Cardiac muscle cell (in vitro differentiated cells and primary cell): ENCODE measurements around the gene FAM168A. TPM values are rescaled to one million over a fixed set of nuclear protein-coding genes. Genes with fewer than 3 reads are reported as not detected.

Experiments used
- DNase-seq, 2 donors: peaks; one replicate each; pipeline versions ENCODE4 v3.0.0 to v3.0.0-alpha.2; 2010 to 2017; ENCODE audit warnings: low read depth in 1 of 2, low spot score in 1 of 2
- H3K27ac ChIP-seq: fragments of 200-600 bp; sonication (generic); 2 replicates; pipeline ENCODE4 v1.5.1; 2016
- H3K27me3 ChIP-seq: fragments of 200-600 bp; sonication (generic); 2 replicates; pipeline ENCODE4 v1.6.0; 2016; ENCODE audit warnings: control low read depth
- H3K36me3 ChIP-seq: fragments of 200-600 bp; sonication (generic); 2 replicates; pipeline ENCODE4 v1.5.1; 2016; ENCODE audit warnings: control low read depth
- H3K4me1 ChIP-seq: fragments of 200-600 bp; sonication (generic); 2 replicates; pipeline ENCODE4 v1.8.1; 2017; ENCODE audit warnings: low read depth, mild to moderate bottlenecking, mixed run types
- H3K4me3 ChIP-seq: fragments of 200-600 bp; sonication (generic); 2 replicates; pipeline ENCODE4 v1.5.1; 2016; ENCODE audit warnings: mild to moderate bottlenecking
- H3K9me3 ChIP-seq: fragments of 200-600 bp; sonication (generic); 2 replicates; pipeline ENCODE4 v1.5.1; 2017; ENCODE audit warnings: low read depth, mild to moderate bottlenecking, control low read depth
- polyA plus RNA-seq: library from polyadenylated mRNA; unstranded; fragments of >200 nt; fragmentation: Nextera tagmentation; extraction: Ambion mirVana; gene quantifications from 2 replicates; pipeline ENCODE4 v1.2.1, GENCODE V29; 2016
- total RNA-seq: library from RNA; depleted of rRNA; stranded (reverse); fragments of >200 nt; gene quantifications from 2 replicates; pipeline ENCODE4 v1.2.3, GENCODE V29; 2016
- TF ChIP-seq, protein P1 (sequence below): IDR thresholded peaks from 2 replicates; pipeline ENCODE4 v1.5.1; 2012; ENCODE audit warnings: low read depth, mild to moderate bottlenecking, low read length

The FAM168A gene
- total and polyA plus RNA-seq, 2 experiments from 2014 or later = 9.7 to 32.4 TPM

DNA sequence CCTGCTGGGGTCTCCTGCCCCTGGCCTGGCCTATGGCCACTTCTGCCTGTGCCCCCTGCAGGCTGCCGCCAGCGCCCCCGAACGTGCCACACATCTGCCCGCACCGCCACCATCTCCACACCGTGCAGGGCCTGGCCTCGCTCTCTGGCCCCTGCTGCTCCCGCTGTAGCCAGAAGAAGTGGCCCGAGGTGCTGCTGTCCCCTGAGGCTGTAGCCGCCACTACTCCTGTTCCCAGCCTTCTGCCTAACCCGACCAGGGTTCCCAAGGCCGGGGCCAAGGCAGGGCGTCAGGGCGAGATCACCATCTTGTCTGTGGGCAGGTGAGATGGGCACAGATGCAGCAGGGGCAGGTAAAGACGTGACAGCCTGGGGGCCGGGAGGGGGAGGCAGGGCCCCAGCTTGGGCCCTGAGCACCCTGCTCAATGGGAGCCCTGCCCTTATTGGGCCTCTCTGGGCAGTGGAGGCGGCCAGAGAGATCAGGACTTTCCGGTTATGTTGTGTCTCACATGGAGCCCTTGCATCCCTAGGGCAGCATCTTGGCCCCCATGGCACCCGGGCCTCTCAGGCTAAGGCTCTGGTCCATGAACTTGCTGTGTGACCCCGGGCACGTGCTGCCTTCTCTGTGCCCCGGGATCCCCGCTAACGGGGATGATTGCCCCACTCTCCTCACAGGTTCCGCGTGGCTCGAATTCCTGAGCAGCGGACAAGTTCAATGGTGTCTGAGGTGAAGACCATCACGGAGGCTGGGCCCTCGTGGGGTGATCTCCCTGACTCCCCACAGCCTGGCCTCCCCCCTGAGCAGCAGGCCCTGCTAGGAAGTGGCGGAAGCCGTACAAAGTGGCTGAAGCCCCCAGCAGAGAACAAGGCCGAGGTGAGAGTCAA, 203.3 kb downstream of the FAM168A start:
- Histone ChIP-seq H3K27me3 (no peaks in the 10 kb centered on the region), H3K27ac (no peak overlapping the region), H3K4me3 (no peak overlapping the region), H3K4me1 (no peaks in the 10 kb centered on the region), H3K36me3 (no peaks in the 10 kb centered on the region), H3K9me3 (no peaks in the 10 kb centered on the region)
- no peak for DNase-seq
- TF ChIP-seq, protein P1, sequence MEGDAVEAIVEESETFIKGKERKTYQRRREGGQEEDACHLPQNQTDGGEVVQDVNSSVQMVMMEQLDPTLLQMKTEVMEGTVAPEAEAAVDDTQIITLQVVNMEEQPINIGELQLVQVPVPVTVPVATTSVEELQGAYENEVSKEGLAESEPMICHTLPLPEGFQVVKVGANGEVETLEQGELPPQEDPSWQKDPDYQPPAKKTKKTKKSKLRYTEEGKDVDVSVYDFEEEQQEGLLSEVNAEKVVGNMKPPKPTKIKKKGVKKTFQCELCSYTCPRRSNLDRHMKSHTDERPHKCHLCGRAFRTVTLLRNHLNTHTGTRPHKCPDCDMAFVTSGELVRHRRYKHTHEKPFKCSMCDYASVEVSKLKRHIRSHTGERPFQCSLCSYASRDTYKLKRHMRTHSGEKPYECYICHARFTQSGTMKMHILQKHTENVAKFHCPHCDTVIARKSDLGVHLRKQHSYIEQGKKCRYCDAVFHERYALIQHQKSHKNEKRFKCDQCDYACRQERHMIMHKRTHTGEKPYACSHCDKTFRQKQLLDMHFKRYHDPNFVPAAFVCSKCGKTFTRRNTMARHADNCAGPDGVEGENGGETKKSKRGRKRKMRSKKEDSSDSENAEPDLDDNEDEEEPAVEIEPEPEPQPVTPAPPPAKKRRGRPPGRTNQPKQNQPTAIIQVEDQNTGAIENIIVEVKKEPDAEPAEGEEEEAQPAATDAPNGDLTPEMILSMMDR = no peak

DNA sequence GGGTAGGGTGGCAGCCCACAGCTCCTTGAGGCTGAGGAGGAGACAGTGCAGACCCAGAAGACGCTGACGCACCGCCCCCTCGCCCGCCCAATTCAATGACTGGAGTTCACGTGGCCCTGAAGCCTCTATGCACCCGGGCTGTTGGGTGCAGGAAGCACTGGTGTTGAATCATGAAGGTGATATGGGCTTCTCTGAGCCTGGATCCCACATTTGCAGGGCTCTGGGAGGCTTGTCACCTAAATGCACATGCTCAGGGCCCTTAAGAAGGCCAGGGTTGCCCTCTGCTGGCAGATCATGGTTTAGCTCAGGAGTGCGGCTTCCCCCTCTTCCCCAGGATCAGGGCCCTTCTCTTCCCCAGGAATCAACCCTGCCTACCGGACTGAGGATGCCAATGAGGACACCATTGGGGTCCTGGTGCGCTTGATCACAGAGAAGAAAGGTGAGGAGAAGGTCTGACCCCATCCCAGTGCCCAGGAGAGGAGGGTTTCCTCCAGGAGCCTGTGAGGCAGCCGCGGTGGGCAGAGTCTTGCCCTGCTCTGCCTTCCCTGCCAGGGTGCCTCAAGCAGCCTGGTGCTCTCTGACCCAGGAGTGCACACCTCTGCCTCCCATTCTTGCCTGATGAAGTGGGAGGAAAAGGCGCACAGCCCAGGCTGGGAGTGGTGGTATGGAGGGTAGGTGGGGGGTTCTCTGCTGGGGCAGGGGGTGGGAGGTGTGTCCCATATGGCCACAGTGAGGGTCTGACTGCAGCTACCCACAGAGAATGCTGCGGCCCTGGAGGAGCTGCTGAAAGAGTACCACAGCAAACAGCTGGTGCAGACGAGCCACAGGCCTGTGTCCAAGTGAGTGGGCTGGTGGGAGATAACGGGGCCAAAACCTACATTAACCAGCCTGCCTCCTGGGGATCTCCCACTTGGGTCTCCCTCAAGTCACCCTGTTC, 204.2 kb downstream of the FAM168A start:
- Histone ChIP-seq H3K4me1 (no peaks in the 10 kb centered on the region), H3K36me3 (no peaks in the 10 kb centered on the region), H3K9me3 (no peaks in the 10 kb centered on the region), H3K27me3 (no peaks in the 10 kb centered on the region), H3K27ac (no peak overlapping the region), H3K4me3 (no peak overlapping the region)
- TF ChIP-seq, protein P1 = peak; percentile 86
- peak; percentile 84 to 89 for DNase-seq

DNA sequence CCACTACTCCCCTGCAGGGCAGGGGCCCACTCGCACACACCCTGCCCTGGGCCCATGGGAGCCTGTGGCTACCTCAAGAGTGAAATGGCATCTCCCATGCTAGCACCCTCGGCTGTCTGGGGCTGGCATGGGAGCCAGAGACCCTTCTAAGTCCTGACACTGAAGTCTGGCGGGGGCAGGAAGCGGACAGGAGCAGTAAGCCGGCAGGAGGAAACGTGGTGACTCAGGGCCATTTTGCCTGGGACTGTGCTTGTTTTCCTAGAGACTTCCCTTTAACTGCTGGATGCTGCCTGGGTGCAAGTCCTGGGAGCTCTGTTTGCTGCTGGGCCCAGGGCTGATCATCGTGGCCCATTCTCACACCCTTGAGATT, 204.9 kb downstream of the FAM168A start:
- H3K4me1 ChIP-seq = peaks cover 2% of the 10 kb centered on the region
- H3K9me3 ChIP-seq = no peaks in the 10 kb centered on the region
- no peaks in the 10 kb centered on the region for H3K27me3 ChIP-seq
- H3K36me3 ChIP-seq = no peaks in the 10 kb centered on the region
- TF ChIP-seq, protein P1 = no peak
- DNase-seq = no peak
- H3K27ac ChIP-seq = no peak overlapping the region
- no peak overlapping the region for H3K4me3 ChIP-seq

DNA sequence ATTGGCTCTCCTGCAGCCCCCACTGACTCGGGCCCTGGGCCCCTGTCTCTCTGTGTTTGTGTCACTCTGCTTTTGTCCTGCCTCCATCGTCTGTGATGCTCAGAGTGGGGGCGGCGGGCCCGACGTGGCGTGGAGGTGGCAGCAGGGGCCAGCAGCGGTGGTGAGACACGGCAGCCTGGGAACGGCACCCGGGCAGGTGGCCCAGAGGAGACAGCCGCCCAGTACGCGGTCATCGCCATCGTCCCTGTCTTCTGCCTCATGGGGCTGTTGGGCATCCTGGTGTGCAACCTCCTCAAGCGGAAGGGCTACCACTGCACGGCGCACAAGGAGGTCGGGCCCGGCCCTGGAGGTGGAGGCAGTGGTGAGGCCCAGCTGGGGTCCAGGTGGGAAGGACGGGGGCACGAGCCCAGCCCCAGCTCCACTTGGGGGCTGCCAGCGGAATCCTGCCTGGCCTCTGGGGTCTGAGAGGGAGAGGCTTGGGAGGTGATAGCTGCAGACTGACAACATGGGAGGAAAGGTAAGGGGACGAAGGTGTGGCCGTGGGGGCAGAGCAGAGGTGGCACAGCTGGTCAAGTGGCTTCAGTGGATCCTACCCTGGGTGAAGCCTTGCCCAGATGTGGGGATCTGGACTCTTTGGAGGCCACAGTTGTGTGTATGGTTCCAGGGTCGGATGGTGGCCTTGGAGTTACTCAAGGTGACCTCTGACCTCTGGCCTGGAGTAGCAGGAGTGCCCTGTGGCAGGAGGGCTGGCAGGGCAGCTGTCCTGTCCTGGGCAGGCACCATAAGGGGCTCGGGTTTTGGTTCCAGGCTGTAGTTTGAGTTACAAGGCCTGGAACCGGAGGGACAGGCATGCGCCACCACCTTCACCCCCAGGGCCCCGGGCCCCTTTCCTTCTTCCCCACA, 205.6 kb downstream of the FAM168A start:
- DNase-seq = no peak
- Histone ChIP-seq H3K27ac (no peak overlapping the region), H3K27me3 (no peaks in the 10 kb centered on the region), H3K36me3 (no peaks in the 10 kb centered on the region), H3K9me3 (no peaks in the 10 kb centered on the region), H3K4me3 (no peak overlapping the region), H3K4me1 (peaks cover 8% of the 10 kb centered on the region)
- TF ChIP-seq, protein P1 = no peak

DNA sequence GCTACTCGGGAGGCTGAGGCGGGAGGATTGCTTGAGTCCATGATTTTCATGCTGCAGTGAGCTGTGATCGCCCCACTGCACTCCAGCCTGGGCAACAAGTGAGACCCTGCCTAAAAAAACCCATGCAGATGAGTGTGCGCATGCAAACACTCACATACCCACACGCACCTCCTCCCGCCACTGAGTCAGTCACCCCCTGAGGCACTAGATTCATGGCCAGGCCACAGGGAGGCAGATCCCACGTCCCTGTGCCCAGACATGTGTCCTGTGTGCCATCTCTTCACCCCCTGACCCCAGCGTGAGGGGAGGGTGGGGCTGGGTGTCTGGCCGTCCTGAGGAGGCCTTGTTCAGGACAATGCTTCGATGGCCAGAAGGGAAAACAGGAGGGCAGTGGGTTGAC, 206.2 kb downstream of the FAM168A start:
- H3K9me3 ChIP-seq = no peaks in the 10 kb centered on the region
- no peaks in the 10 kb centered on the region for H3K36me3 ChIP-seq
- TF ChIP-seq, protein P1 = no peak
- H3K4me1 ChIP-seq = peaks cover 11% of the 10 kb centered on the region
- H3K27me3 ChIP-seq = no peaks in the 10 kb centered on the region
- H3K27ac ChIP-seq = no peak overlapping the region
- no peak for DNase-seq
- no peak overlapping the region for H3K4me3 ChIP-seq
